ENCODE measurements around the gene NRXN2. TPM values are rescaled to one million over a fixed set of nuclear protein-coding genes. Genes with fewer than 3 reads are reported as not detected.

Gene NRXN2
- total RNA-seq, 1 donor from 2014 or later = 9.8 TPM

GRCh38 chr11:64632654-64633053 lies 90.3 kb downstream of the NRXN2 start:
- no peak overlapping the region for H3K27ac Mint-ChIP-seq
- peaks cover 73% of the 10 kb centered on the region for H3K27me3 Mint-ChIP-seq (ENCODE audit: low read depth)
- H3K4me3 Mint-ChIP-seq = no peak overlapping the region
- no peak for DNase-seq (ENCODE audit: low spot score in 2 of 2, unreplicated experiment in 2 of 2)
- no peaks in the 10 kb centered on the region for H3K9me3 Mint-ChIP-seq
- no peaks in the 10 kb centered on the region for H3K36me3 Mint-ChIP-seq
- H3K4me1 Mint-ChIP-seq = peaks cover 4% of the 10 kb centered on the region
- no peak for TF ChIP-seq CTCF (IDR thresholded peaks at IDR 0.05; ENCODE audit: unreplicated experiment)

- DNase-seq (ENCODE audit: low spot score in 2 of 2, unreplicated experiment in 2 of 2) = no peak
- H3K4me1 Mint-ChIP-seq = peaks cover 2% of the 10 kb centered on the region
- H3K9me3 Mint-ChIP-seq = no peaks in the 10 kb centered on the region
- no peak for TF ChIP-seq CTCF (IDR thresholded peaks at IDR 0.05; ENCODE audit: unreplicated experiment)
- no peaks in the 10 kb centered on the region for H3K36me3 Mint-ChIP-seq
- H3K27ac Mint-ChIP-seq = no peak overlapping the region
- H3K27me3 Mint-ChIP-seq (ENCODE audit: low read depth) = peaks cover 70% of the 10 kb centered on the region
- no peak overlapping the region for H3K4me3 Mint-ChIP-seq
These were observed 90.8 kb downstream of the NRXN2 start for GRCh38 chr11:64632237-64632636.

- peaks cover 2% of the 10 kb centered on the region for H3K4me1 Mint-ChIP-seq
- no peak overlapping the region for H3K4me3 Mint-ChIP-seq
- no peak for TF ChIP-seq CTCF (IDR thresholded peaks at IDR 0.05; ENCODE audit: unreplicated experiment)
- H3K27me3 Mint-ChIP-seq (ENCODE audit: low read depth) = peaks cover 70% of the 10 kb centered on the region
- no peaks in the 10 kb centered on the region for H3K36me3 Mint-ChIP-seq
- H3K9me3 Mint-ChIP-seq = no peaks in the 10 kb centered on the region
- no peak overlapping the region for H3K27ac Mint-ChIP-seq
- no peak for DNase-seq (ENCODE audit: low spot score in 2 of 2, unreplicated experiment in 2 of 2)
These were observed 91.3 kb downstream of the NRXN2 start for GRCh38 chr11:64631675-64632074.

- no peaks in the 10 kb centered on the region for H3K4me1 Mint-ChIP-seq
- peaks cover 61% of the 10 kb centered on the region for H3K27me3 Mint-ChIP-seq (ENCODE audit: low read depth)
- no peaks in the 10 kb centered on the region for H3K9me3 Mint-ChIP-seq
- DNase-seq (ENCODE audit: low spot score in 2 of 2, unreplicated experiment in 2 of 2) = no peak
- H3K36me3 Mint-ChIP-seq = no peaks in the 10 kb centered on the region
- H3K27ac Mint-ChIP-seq = no peak overlapping the region
- no peak for TF ChIP-seq CTCF (IDR thresholded peaks at IDR 0.05; ENCODE audit: unreplicated experiment)
- H3K4me3 Mint-ChIP-seq = no peak overlapping the region
These were observed 93.0 kb downstream of the NRXN2 start for GRCh38 chr11:64629796-64630562.

GRCh38 chr11:64629103-64629502 lies 93.9 kb downstream of the NRXN2 start:
- TF ChIP-seq CTCF (IDR thresholded peaks at IDR 0.05; ENCODE audit: unreplicated experiment) = no peak
- DNase-seq (ENCODE audit: low spot score in 2 of 2, unreplicated experiment in 2 of 2) = no peak
- Mint-ChIP-seq H3K36me3 (no peaks in the 10 kb centered on the region), H3K27me3 (ENCODE audit: low read depth) (peaks cover 53% of the 10 kb centered on the region), H3K27ac (no peak overlapping the region), H3K4me3 (no peak overlapping the region), H3K9me3 (no peaks in the 10 kb centered on the region), H3K4me1 (no peaks in the 10 kb centered on the region)
